SW480 (cell line): ENCODE data around the gene PRDM15.

Source experiments
- DNase-seq: peaks from one replicate; pipeline ENCODE4 v3.0.0-alpha.2; 2016; ENCODE audit warnings: low spot score

PRDM15 gene

GRCh38 chr21:41863439-41863740 lies 15.8 kb downstream of the PRDM15 start:
- no peak for DNase-seq

- no peak for DNase-seq
Observed at GRCh38 chr21:41861987-41862386, 17.2 kb downstream of the PRDM15 start.

GRCh38 chr21:41861255-41861654 lies 17.9 kb downstream of the PRDM15 start:
- no peak for DNase-seq

- no peak for DNase-seq
Observed at GRCh38 chr21:41859297-41859980, 19.7 kb downstream of the PRDM15 start.

GRCh38 chr21:41858466-41859296 lies 20.5 kb downstream of the PRDM15 start:
- no peak for DNase-seq

GRCh38 chr21:41857771-41858300 lies 21.3 kb downstream of the PRDM15 start:
- DNase-seq, result no peak

GRCh38 chr21:41856572-41856971 lies 22.6 kb downstream of the PRDM15 start:
- DNase-seq, result no peak

GRCh38 chr21:41854426-41854995 lies 24.6 kb downstream of the PRDM15 start:
- no peak for DNase-seq

- no peak for DNase-seq
Observed at GRCh38 chr21:41852929-41853320, 26.2 kb downstream of the PRDM15 start.

- DNase-seq, result no peak
Observed at GRCh38 chr21:41852151-41852928, 26.8 kb downstream of the PRDM15 start.

- DNase-seq, result no peak
Observed at GRCh38 chr21:41851090-41851790, 27.9 kb downstream of the PRDM15 start.

- no peak for DNase-seq
Observed at GRCh38 chr21:41850085-41850484, 29.1 kb downstream of the PRDM15 start.

GRCh38 chr21:41848958-41849580 lies 30.1 kb downstream of the PRDM15 start:
- no peak for DNase-seq

GRCh38 chr21:41848533-41848932 lies 30.6 kb downstream of the PRDM15 start:
- DNase-seq, result no peak

GRCh38 chr21:41847066-41847804 lies 31.9 kb downstream of the PRDM15 start:
- DNase-seq, result no peak

GRCh38 chr21:41846536-41846935 lies 32.6 kb downstream of the PRDM15 start:
- no peak for DNase-seq

- no peak for DNase-seq
Observed at GRCh38 chr21:41846033-41846317, 33.2 kb downstream of the PRDM15 start.

- DNase-seq, result no peak
Observed at GRCh38 chr21:41845310-41846032, 33.7 kb downstream of the PRDM15 start.

GRCh38 chr21:41843584-41843983 lies 35.6 kb downstream of the PRDM15 start:
- DNase-seq, result no peak

- DNase-seq, result no peak
Observed at GRCh38 chr21:41840880-41841279, 38.3 kb downstream of the PRDM15 start.
